GM18507 (cell line): ENCODE measurements around the gene P4HA3.

ENCODE experiments used
- DNase-seq: peaks from one replicate; pipeline ENCODE4 v3.0.0; 2011; ENCODE audit warnings: low read depth; ENCODE audit not compliant: insufficient read length; ENCODE audit errors: extremely low spot score
- FAIRE-seq: peaks from 2 replicates; lab custom pipeline; 2011; peaks lifted over from hg19 to GRCh38; lab: Jason Lieb, UNC

Gene P4HA3

DNA sequence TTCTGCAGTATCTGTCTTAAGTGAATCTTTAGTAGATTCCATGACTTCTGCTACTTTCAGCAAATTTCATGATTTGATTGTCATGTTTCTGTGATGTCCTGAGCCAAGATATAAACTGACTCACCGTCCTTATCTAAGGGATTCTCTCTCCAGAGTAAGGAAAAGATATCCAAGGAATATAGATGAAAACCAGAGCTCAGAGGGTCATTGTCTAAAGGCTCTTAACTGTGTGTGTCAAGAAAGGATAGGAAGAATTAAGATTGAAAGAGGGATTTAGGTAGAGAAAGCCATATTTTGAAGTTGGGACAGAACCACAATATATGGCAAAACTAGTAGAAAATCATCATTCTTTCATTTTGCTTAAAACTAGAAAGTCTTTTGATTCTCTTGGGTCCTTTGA is 89.6 kb downstream of the P4HA3 start:
- DNase-seq (no peak), FAIRE-seq (no peak)

DNA sequence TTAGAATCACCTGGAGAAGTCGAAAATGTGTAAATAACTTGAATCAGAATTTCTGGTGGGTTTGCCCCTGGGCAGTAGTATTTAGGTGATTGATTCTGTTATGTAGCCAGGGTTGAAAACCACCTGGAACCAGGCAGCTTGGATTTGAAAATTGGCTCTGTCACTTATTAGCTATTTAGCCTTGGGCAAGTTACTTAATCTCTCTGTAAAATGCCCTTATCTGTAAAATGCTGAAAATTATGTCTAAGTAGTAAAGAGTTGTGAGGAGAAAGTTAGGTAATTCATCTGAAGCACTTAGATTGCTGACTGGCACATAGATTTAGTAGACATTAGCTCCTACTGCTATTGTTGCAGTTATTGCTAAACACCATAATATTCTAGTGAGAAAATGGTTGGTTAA is 91.1 kb downstream of the P4HA3 start:
- DNase-seq (no peak), FAIRE-seq (no peak)
